Skeletal muscle satellite cell (primary cell): ENCODE results near the gene ZNF330. TPM values are rescaled to one million over a fixed set of nuclear protein-coding genes. Genes with fewer than 3 reads are reported as not detected.
A peak's percentile ranks its signal among the peaks of the same experiment; 100 is the strongest.
"Not testable (repeated sequence)": the region's sequence is repeated elsewhere in the genome, so short reads cannot be mapped to it uniquely, and the experiment has no call there.

Experiments used
- H3K27me3 ChIP-seq: 2 replicates; pipeline ENCODE4 v1.7.0; 2013; ENCODE audit warnings: low read length; ENCODE audit not compliant: control insufficient read depth, insufficient read depth
- H3K36me3 ChIP-seq: 2 replicates; pipeline ENCODE4 v1.7.0; 2013; ENCODE audit warnings: mild to moderate bottlenecking, control low read depth, low read length; ENCODE audit not compliant: insufficient read depth
- H3K4me1 ChIP-seq: 2 replicates; pipeline ENCODE4 v1.7.0; 2013; ENCODE audit warnings: low read length; ENCODE audit not compliant: control insufficient read depth, insufficient read depth
- H3K4me2 ChIP-seq: 2 replicates; pipeline ENCODE4 v1.7.0; 2013; ENCODE audit warnings: mild to moderate bottlenecking, low read length
- H3K4me3 ChIP-seq: 2 replicates; pipeline ENCODE4 v1.7.0; 2013; ENCODE audit warnings: low read length
- H3K9ac ChIP-seq: 2 replicates; pipeline ENCODE4 v1.7.0; 2013; ENCODE audit warnings: mild to moderate bottlenecking, low read depth, low read length, moderate library complexity
- H3K9me3 ChIP-seq: replicated peaks from 2 replicates; pipeline ENCODE4 v1.7.0; 2013; ENCODE audit warnings: mild to moderate bottlenecking, control low read depth, low read length
- total RNA-seq: library from RNA; depleted of rRNA; stranded (reverse); fragments of >200 nt; gene quantifications from 2 replicates; pipeline ENCODE4 v1.2.3, GENCODE V29; 2012; rRNA removed

The ZNF330 gene
- 12.2 and 30.7 TPM in 2 replicates for total RNA-seq

- peaks cover 25% of the 10 kb centered on the region for H3K36me3 ChIP-seq
- peak within 1 kb of the TSS; percentile 94 for H3K4me3 ChIP-seq
Measured at GRCh38 chr4:141220691-141221659, at the start of gene ZNF330. Gene ZNF330 (plus strand): TSS chr4:141220895. CDS start chr4:141222372, 1,477 bp downstream.

GRCh38 chr4:141174457-141174856 is 46.2 kb upstream of the ZNF330 start:
- Histone ChIP-seq H3K4me1 (no peaks in the 10 kb centered on the region), H3K4me3 (no peak overlapping the region)

More at GRCh38 chr4:141220691-141221659, at the start of gene ZNF330:
- H3K27me3 ChIP-seq = no peaks in the 10 kb centered on the region
- no peaks in the 10 kb centered on the region for H3K9me3 ChIP-seq
- peaks cover 9% of the 10 kb centered on the region for H3K4me1 ChIP-seq
- H3K9ac ChIP-seq = peak within 1 kb of the TSS; percentile 93
- H3K4me2 ChIP-seq = peak within 1 kb of the TSS; percentile 80

GRCh38 chr4:141177171-141177570 is 43.5 kb upstream of the ZNF330 start:
- H3K4me2 ChIP-seq = no peak overlapping the region
- peaks cover 7% of the 10 kb centered on the region for H3K27me3 ChIP-seq

More at GRCh38 chr4:141174457-141174856, 46.2 kb upstream of the ZNF330 start:
- H3K36me3 ChIP-seq = no peaks in the 10 kb centered on the region
- H3K9ac ChIP-seq = no peak overlapping the region
- no peak overlapping the region for H3K4me2 ChIP-seq
- H3K27me3 ChIP-seq = no peaks in the 10 kb centered on the region
- no peaks in the 10 kb centered on the region for H3K9me3 ChIP-seq

GRCh38 chr4:141179474-141180373 is 41.0 kb upstream of the ZNF330 start:
- H3K4me3 ChIP-seq = no peak overlapping the region
- no peak overlapping the region for H3K9ac ChIP-seq
- peaks cover 7% of the 10 kb centered on the region for H3K27me3 ChIP-seq
- no peak overlapping the region for H3K4me2 ChIP-seq
- no peaks in the 10 kb centered on the region for H3K36me3 ChIP-seq
- H3K4me1 ChIP-seq = no peaks in the 10 kb centered on the region
- no peaks in the 10 kb centered on the region for H3K9me3 ChIP-seq

More at GRCh38 chr4:141177171-141177570, 43.5 kb upstream of the ZNF330 start:
- H3K36me3 ChIP-seq = no peaks in the 10 kb centered on the region
- no peak overlapping the region for H3K9ac ChIP-seq
- no peaks in the 10 kb centered on the region for H3K4me1 ChIP-seq
- H3K9me3 ChIP-seq = no peaks in the 10 kb centered on the region
- no peak overlapping the region for H3K4me3 ChIP-seq

- Histone ChIP-seq H3K4me1 (no peaks in the 10 kb centered on the region), H3K9ac (no peak overlapping the region), H3K36me3 (no peaks in the 10 kb centered on the region), H3K9me3 (no peaks in the 10 kb centered on the region), H3K4me2 (no peak overlapping the region), H3K27me3 (peaks cover 7% of the 10 kb centered on the region), H3K4me3 (no peak overlapping the region)
Measured at GRCh38 chr4:141180991-141181761, 39.5 kb upstream of the ZNF330 start.

GRCh38 chr4:141183491-141183890 is 37.2 kb upstream of the ZNF330 start:
- H3K4me3 ChIP-seq, H3K4me2 ChIP-seq, H3K36me3 ChIP-seq, H3K9ac ChIP-seq, H3K9me3 ChIP-seq, H3K4me1 ChIP-seq, H3K27me3 ChIP-seq: not testable (repeated sequence)

GRCh38 chr4:141192564-141192963 is 28.1 kb upstream of the ZNF330 start:
- Histone ChIP-seq H3K36me3 (no peaks in the 10 kb centered on the region), H3K27me3 (peaks cover 34% of the 10 kb centered on the region), H3K4me2 (no peak overlapping the region), H3K4me1 (no peaks in the 10 kb centered on the region), H3K9me3 (no peaks in the 10 kb centered on the region), H3K9ac (no peak overlapping the region), H3K4me3 (no peak overlapping the region)

- no peak overlapping the region for H3K4me3 ChIP-seq
- H3K9ac ChIP-seq = no peak overlapping the region
- H3K4me1 ChIP-seq = no peaks in the 10 kb centered on the region
- H3K27me3 ChIP-seq = peaks cover 31% of the 10 kb centered on the region
- H3K36me3 ChIP-seq = no peaks in the 10 kb centered on the region
- no peak overlapping the region for H3K4me2 ChIP-seq
- H3K9me3 ChIP-seq = no peaks in the 10 kb centered on the region
Measured at GRCh38 chr4:141193516-141194034, 27.1 kb upstream of the ZNF330 start.

- H3K4me3 ChIP-seq = no peak overlapping the region
- H3K9ac ChIP-seq = no peak overlapping the region
- H3K4me1 ChIP-seq = no peaks in the 10 kb centered on the region
- H3K4me2 ChIP-seq = no peak overlapping the region
- H3K27me3 ChIP-seq = peaks cover 22% of the 10 kb centered on the region
- H3K9me3 ChIP-seq = no peaks in the 10 kb centered on the region
- H3K36me3 ChIP-seq = no peaks in the 10 kb centered on the region
Measured at GRCh38 chr4:141195095-141195707, 25.5 kb upstream of the ZNF330 start.

- Histone ChIP-seq H3K4me3 (no peak overlapping the region), H3K9me3 (no peaks in the 10 kb centered on the region), H3K9ac (no peak overlapping the region), H3K4me1 (no peaks in the 10 kb centered on the region), H3K27me3 (peaks cover 19% of the 10 kb centered on the region), H3K36me3 (no peaks in the 10 kb centered on the region), H3K4me2 (no peak overlapping the region)
Measured at GRCh38 chr4:141196227-141196933, 24.3 kb upstream of the ZNF330 start.
